ENCODE data around the gene OLIG2. TPM values are rescaled to one million over a fixed set of nuclear protein-coding genes. Genes with fewer than 3 reads are reported as not detected.

OLIG2 gene
- total and polyA plus RNA-seq, 7 donors, result not detected

DNA sequence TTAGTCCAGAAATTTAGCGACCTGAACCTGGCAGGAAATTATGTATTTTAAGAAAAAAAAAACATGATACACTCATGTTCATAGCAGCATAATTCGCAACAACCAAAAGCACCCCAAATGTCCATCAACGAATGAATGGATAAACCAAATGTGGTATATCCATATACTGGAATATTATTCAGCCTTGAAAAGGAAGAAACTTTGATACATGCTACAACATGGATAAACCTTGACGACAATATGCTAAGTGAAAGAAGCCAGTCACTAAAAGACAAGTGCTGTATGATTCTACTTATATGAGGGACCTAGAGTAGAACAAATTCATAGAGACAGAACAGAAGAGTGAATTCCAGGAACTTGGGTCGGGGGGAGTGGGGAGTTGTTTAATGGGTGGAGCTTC, 43.5 kb downstream of the OLIG2 start:
- intact Hi-C loops (cut with DNase I), result no loop called here
- Histone ChIP-seq H3K27me3 (peaks cover 44 to 99% (median 75%) of the 10 kb centered on the region in 3 donors), H3K4me3 (no peak overlapping the region), H3K36me3 (no peaks in the 10 kb centered on the region), H3K4me1 (peaks cover 0 to 25% (median 24%) of the 10 kb centered on the region in 4 donors), H3K27ac (no peak overlapping the region), H3K9me3 (peaks cover 0 to 5% (median 2%) of the 10 kb centered on the region in 4 donors)
- DNase-seq, result no peak
- TF ChIP-seq POLR2AphosphoS5 (IDR thresholded peaks at IDR 0.05), result no peak
- TF ChIP-seq POLR2A (IDR thresholded peaks at IDR 0.05), result no peak
- TF ChIP-seq, protein P1, sequence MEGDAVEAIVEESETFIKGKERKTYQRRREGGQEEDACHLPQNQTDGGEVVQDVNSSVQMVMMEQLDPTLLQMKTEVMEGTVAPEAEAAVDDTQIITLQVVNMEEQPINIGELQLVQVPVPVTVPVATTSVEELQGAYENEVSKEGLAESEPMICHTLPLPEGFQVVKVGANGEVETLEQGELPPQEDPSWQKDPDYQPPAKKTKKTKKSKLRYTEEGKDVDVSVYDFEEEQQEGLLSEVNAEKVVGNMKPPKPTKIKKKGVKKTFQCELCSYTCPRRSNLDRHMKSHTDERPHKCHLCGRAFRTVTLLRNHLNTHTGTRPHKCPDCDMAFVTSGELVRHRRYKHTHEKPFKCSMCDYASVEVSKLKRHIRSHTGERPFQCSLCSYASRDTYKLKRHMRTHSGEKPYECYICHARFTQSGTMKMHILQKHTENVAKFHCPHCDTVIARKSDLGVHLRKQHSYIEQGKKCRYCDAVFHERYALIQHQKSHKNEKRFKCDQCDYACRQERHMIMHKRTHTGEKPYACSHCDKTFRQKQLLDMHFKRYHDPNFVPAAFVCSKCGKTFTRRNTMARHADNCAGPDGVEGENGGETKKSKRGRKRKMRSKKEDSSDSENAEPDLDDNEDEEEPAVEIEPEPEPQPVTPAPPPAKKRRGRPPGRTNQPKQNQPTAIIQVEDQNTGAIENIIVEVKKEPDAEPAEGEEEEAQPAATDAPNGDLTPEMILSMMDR (IDR thresholded peaks at IDR 0.05), result no peak
- TF ChIP-seq EP300 (IDR thresholded peaks at IDR 0.05), result no peak
- 66 to 68% methylated on average over 5 of the region's 5 CpGs for WGBS, 2 donors

GRCh38 chr21:33069645-33069993, 43.9 kb downstream of the OLIG2 start:
- intact Hi-C loops (cut with DNase I), result no loop called here
- no peak for DNase-seq
- H3K4me1 ChIP-seq, result peaks cover 0 to 25% (median 24%) of the 10 kb centered on the region in 4 donors
- peaks cover 0 to 5% (median 2%) of the 10 kb centered on the region in 4 donors for H3K9me3 ChIP-seq
- H3K27me3 ChIP-seq, result peaks cover 44 to 99% (median 73%) of the 10 kb centered on the region in 3 donors
- 2 to 3% methylated on average over 11 of the region's 11 CpGs for WGBS, 2 donors
- no peaks in the 10 kb centered on the region for H3K36me3 ChIP-seq
- H3K27ac ChIP-seq, result no peak overlapping the region
- TF ChIP-seq POLR2AphosphoS5 (IDR thresholded peaks at IDR 0.05) (no peak), POLR2A (IDR thresholded peaks at IDR 0.05) (no peak), EP300 (IDR thresholded peaks at IDR 0.05) (no peak)
- TF ChIP-seq, protein P1 (IDR thresholded peaks at IDR 0.05), result no peak
- peak overlapping the region in 2 of 4 donors; percentile 36 to 40 for H3K4me3 ChIP-seq

- peak within 1 kb of the TSS in 3 of 4 donors; percentile 10 to 40 (median 36) for H3K4me3 ChIP-seq
- no peak for DNase-seq
- WGBS, 2 donors, result 1% methylated on average over 82 of the region's 82 CpGs
These were observed 44.4 kb downstream of the OLIG2 start, which contains the start of gene OLIG1 for GRCh38 chr21:33069994-33070743. Gene OLIG1 (plus strand): TSS chr21:33070141. CDS start chr21:33070247, 106 bp downstream.

DNA sequence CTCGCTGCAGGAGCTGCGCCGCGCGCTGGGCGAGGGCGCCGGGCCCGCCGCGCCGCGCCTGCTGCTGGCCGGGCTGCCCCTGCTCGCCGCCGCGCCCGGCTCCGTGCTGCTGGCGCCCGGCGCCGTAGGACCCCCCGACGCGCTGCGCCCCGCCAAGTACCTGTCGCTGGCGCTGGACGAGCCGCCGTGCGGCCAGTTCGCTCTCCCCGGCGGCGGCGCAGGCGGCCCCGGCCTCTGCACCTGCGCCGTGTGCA, 44.9 kb downstream of the OLIG2 start:
- H3K36me3 ChIP-seq, result no peaks in the 10 kb centered on the region
- 1% methylated on average over 44 of the region's 44 CpGs for WGBS, 2 donors
- peaks cover 0 to 25% (median 24%) of the 10 kb centered on the region in 4 donors for H3K4me1 ChIP-seq
- peak overlapping the region in 2 of 4 donors; percentile 36 to 40 for H3K4me3 ChIP-seq
- no peak overlapping the region for H3K27ac ChIP-seq
- H3K9me3 ChIP-seq, result peaks cover 0 to 5% (median 2%) of the 10 kb centered on the region in 4 donors
- no peak for DNase-seq
- peaks cover 46 to 100% (median 79%) of the 10 kb centered on the region in 3 donors for H3K27me3 ChIP-seq
- no peak for TF ChIP-seq POLR2AphosphoS5 (IDR thresholded peaks at IDR 0.05)
- no peak for TF ChIP-seq EP300 (IDR thresholded peaks at IDR 0.05)
- TF ChIP-seq POLR2A (IDR thresholded peaks at IDR 0.05), result no peak
- TF ChIP-seq, protein P1 (IDR thresholded peaks at IDR 0.05), result no peak
- intact Hi-C loops (cut with DNase I), result no loop called here

More at GRCh38 chr21:33069994-33070743, 44.4 kb downstream of the OLIG2 start, which contains the start of gene OLIG1:
- Histone ChIP-seq H3K27me3 (peaks cover 44 to 100% (median 74%) of the 10 kb centered on the region in 3 donors), H3K36me3 (no peaks in the 10 kb centered on the region), H3K27ac (no peak within 1 kb of the TSS), H3K4me1 (peaks cover 0 to 25% (median 24%) of the 10 kb centered on the region in 4 donors), H3K9me3 (peaks cover 0 to 5% (median 2%) of the 10 kb centered on the region in 4 donors)
- intact Hi-C loops (cut with DNase I), result no loop called here
- TF ChIP-seq EP300 (IDR thresholded peaks at IDR 0.05), result no peak
- no peak for TF ChIP-seq POLR2A (IDR thresholded peaks at IDR 0.05)
- TF ChIP-seq, protein P1 (IDR thresholded peaks at IDR 0.05), result no peak
- no peak for TF ChIP-seq POLR2AphosphoS5 (IDR thresholded peaks at IDR 0.05)
